ENCODE measurements around the gene ZNF474. TPM values are rescaled to one million over a fixed set of nuclear protein-coding genes. Genes with fewer than 3 reads are reported as not detected.

The ZNF474 gene
- total RNA-seq, 1 experiment from 2014 or later = 0.36 TPM

- Histone ChIP-seq H3K9me2 (replicated peaks; ENCODE audit: low read length) (no peaks in the 10 kb centered on the region), H3K4me1 (ENCODE audit: insufficient read depth, low read length) (peaks cover 31% of the 10 kb centered on the region), H3K4me2 (ENCODE audit: low read length) (no peak overlapping the region), H3K4me3 (ENCODE audit: low read length) (no peak overlapping the region), H3F3A (ENCODE audit: low read length, unreplicated experiment) (no peaks in the 10 kb centered on the region), H2AFZ (ENCODE audit: low read length) (no peak overlapping the region), H3K9ac (ENCODE audit: low read length) (no peak overlapping the region), H3K36me3 (ENCODE audit: low read depth, low read length) (no peaks in the 10 kb centered on the region), H3K9me3 (ENCODE audit: low read length) (no peaks in the 10 kb centered on the region), H3K79me2 (ENCODE audit: low read length) (no peaks in the 10 kb centered on the region), H4K20me1 (ENCODE audit: low read length) (no peaks in the 10 kb centered on the region), H3K27ac (ENCODE audit: low read length) (peak overlapping the region; percentile 89), H3K27me3 (ENCODE audit: low read length) (no peaks in the 10 kb centered on the region)
- ChIA-PET POLR2A (ENCODE audit: unreplicated experiment) (no interaction called here), CTCF (no interaction called here)
- no peak for DNase-seq
- no peak for ATAC-seq
- TF ChIP-seq CTCF (conservative IDR thresholded peaks at IDR 0.05; ENCODE audit: low read depth, low read length) (no peak), EZH2 (IDR thresholded peaks at IDR 0.05; ENCODE audit: low read length, unreplicated experiment) (no peak), EZH2phosphoT487 (IDR thresholded peaks at IDR 0.05; ENCODE audit: borderline replicate concordance, low read length) (no peak)
- no TSS peak for BruUV-seq (replicated peaks)
- intact Hi-C loops (cut with micrococcal nuclease) = no loop called here
Observed at GRCh38 chr5:122164831-122165558, 35.6 kb downstream of the ZNF474 start.

GRCh38 chr5:122165559-122166078, 36.3 kb downstream of the ZNF474 start:
- peaks cover 35% of the 10 kb centered on the region for H3K4me1 ChIP-seq (ENCODE audit: insufficient read depth, low read length)
- H3K27ac ChIP-seq (ENCODE audit: low read length) = no peak overlapping the region
- no peaks in the 10 kb centered on the region for H3K79me2 ChIP-seq (ENCODE audit: low read length)
- H3K9me3 ChIP-seq (ENCODE audit: low read length) = no peaks in the 10 kb centered on the region
- no peak overlapping the region for H3K9ac ChIP-seq (ENCODE audit: low read length)
- H3K4me3 ChIP-seq (ENCODE audit: low read length) = no peak overlapping the region
- no peak for TF ChIP-seq EZH2phosphoT487 (IDR thresholded peaks at IDR 0.05; ENCODE audit: borderline replicate concordance, low read length)
- intact Hi-C loops (cut with micrococcal nuclease) = no loop called here
- no peaks in the 10 kb centered on the region for H3K27me3 ChIP-seq (ENCODE audit: low read length)
- ChIA-PET POLR2A (ENCODE audit: unreplicated experiment) (no interaction called here), CTCF (no interaction called here)
- no peaks in the 10 kb centered on the region for H3F3A ChIP-seq (ENCODE audit: low read length, unreplicated experiment)
- no peaks in the 10 kb centered on the region for H3K36me3 ChIP-seq (ENCODE audit: low read depth, low read length)
- H3K9me2 ChIP-seq (replicated peaks; ENCODE audit: low read length) = no peaks in the 10 kb centered on the region
- no TSS peak for BruUV-seq (replicated peaks)
- DNase-seq (no peak), ATAC-seq (no peak)
- H3K4me2 ChIP-seq (ENCODE audit: low read length) = no peak overlapping the region
- no peaks in the 10 kb centered on the region for H4K20me1 ChIP-seq (ENCODE audit: low read length)
- no peak overlapping the region for H2AFZ ChIP-seq (ENCODE audit: low read length)

GRCh38 chr5:122169350-122170103, 40.2 kb downstream of the ZNF474 start:
- H3F3A ChIP-seq (ENCODE audit: low read length, unreplicated experiment) = no peaks in the 10 kb centered on the region
- BruUV-seq (replicated peaks) = no TSS peak
- ChIA-PET POLR2A (ENCODE audit: unreplicated experiment) (no interaction called here), CTCF (no interaction called here)
- no peak overlapping the region for H3K4me3 ChIP-seq (ENCODE audit: low read length)
- H3K27me3 ChIP-seq (ENCODE audit: low read length) = no peaks in the 10 kb centered on the region
- no peak overlapping the region for H3K27ac ChIP-seq (ENCODE audit: low read length)
- H3K79me2 ChIP-seq (ENCODE audit: low read length) = no peaks in the 10 kb centered on the region
- H2AFZ ChIP-seq (ENCODE audit: low read length) = no peak overlapping the region
- H3K4me2 ChIP-seq (ENCODE audit: low read length) = no peak overlapping the region
- no peaks in the 10 kb centered on the region for H3K9me2 ChIP-seq (replicated peaks; ENCODE audit: low read length)
- TF ChIP-seq CTCF (conservative IDR thresholded peaks at IDR 0.05; ENCODE audit: low read depth, low read length) (no peak), EZH2phosphoT487 (IDR thresholded peaks at IDR 0.05; ENCODE audit: borderline replicate concordance, low read length) (no peak), EZH2 (IDR thresholded peaks at IDR 0.05; ENCODE audit: low read length, unreplicated experiment) (no peak)
- no peak for ATAC-seq
- no peak overlapping the region for H3K9ac ChIP-seq (ENCODE audit: low read length)
- DNase-seq = no peak
- H3K36me3 ChIP-seq (ENCODE audit: low read depth, low read length) = no peaks in the 10 kb centered on the region
- no peaks in the 10 kb centered on the region for H3K9me3 ChIP-seq (ENCODE audit: low read length)
- peaks cover 12% of the 10 kb centered on the region for H3K4me1 ChIP-seq (ENCODE audit: insufficient read depth, low read length)
- H4K20me1 ChIP-seq (ENCODE audit: low read length) = no peaks in the 10 kb centered on the region
- intact Hi-C loops (cut with micrococcal nuclease) = no loop called here

Measured in PC-3 (cell line).